NCI-H128 (cell line): ENCODE measurements around the gene WNT3.
"Not testable (repeated sequence)": the region's sequence is repeated elsewhere in the genome, so short reads cannot be mapped to it uniquely, and the experiment has no call there.

Experiments
- DNase-seq: peaks from one replicate; lab custom pipeline; 2025; ENCODE audit not compliant: unreplicated experiment; lab: John Stamatoyannopoulos, UW

WNT3 gene, protein sequence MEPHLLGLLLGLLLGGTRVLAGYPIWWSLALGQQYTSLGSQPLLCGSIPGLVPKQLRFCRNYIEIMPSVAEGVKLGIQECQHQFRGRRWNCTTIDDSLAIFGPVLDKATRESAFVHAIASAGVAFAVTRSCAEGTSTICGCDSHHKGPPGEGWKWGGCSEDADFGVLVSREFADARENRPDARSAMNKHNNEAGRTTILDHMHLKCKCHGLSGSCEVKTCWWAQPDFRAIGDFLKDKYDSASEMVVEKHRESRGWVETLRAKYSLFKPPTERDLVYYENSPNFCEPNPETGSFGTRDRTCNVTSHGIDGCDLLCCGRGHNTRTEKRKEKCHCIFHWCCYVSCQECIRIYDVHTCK

DNA sequence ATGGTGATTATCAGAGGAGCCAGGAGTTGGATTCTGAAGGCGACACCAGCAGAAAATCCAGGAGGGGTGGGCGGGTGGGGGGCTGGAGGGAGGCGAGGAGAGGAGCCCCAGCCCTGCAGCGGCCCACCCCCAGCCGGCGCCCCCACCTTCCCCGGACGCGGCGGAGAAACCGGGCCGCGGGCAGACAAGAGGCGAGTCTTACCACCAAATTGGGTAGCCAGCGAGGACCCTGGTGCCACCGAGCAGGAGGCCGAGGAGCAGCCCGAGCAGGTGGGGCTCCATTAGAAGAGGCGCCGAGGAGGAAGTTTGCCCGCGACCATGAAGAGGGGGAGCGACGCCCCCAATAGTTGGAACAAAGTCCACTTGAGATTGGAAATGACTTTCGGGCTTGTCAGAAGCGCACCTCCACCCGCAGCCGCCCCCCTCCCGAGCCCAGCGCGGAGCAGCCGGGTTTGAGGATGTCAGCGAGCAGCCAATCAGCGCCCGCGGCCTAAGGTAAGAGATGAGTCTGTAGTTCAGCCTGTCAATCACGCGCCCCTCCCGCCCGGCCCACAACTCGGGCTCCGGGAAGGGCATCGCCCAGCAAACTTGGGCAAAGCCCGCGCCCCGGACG lies at the start of gene WNT3:
WNT3 (minus strand) TSS at position 377 of the 613 bp plus-strand sequence; CDS start at position 282, 95 bp downstream.
- peak; percentile 19 for DNase-seq

DNA sequence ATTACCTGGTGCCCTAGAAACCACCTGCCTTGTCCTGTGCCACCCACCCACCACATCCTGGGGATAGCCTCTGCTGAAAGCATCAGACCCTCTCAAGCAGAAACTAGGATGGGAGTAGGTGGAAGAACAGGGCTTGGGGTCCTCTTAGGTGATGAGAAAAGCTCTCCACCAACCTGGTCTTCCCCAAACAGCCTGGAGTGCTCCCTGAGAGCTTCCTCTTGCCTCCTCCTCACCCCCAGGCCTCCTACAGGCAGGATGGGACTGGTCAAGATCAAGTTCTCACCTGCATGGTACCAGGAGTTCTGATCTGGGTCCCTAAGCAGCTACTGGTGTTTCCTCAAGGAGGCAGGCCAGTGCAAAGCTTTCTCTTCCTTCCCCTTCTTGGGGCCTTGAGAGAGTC lies 48.3 kb upstream of the WNT3 start:
- no peak for DNase-seq

DNA sequence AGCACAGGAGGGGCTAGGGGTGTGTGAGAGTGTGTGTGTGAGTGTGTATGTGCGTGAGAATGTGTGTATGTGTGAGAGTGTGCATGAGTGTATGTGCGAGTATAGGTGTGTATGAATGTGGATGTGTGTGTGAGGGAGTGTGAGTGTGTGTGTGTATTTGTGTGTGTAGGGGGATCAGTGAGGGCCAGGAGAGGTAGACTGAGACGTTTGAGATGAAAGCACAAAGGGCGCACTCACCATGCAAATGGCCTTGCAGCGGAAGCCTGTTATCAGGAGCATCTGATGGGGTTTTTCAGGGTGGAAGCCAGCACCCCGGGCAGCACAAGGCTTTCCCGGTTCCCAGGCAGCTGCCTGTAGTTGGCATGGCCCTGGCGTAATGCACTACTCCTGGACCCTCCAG lies 47.8 kb upstream of the WNT3 start:
- DNase-seq = no peak

DNA sequence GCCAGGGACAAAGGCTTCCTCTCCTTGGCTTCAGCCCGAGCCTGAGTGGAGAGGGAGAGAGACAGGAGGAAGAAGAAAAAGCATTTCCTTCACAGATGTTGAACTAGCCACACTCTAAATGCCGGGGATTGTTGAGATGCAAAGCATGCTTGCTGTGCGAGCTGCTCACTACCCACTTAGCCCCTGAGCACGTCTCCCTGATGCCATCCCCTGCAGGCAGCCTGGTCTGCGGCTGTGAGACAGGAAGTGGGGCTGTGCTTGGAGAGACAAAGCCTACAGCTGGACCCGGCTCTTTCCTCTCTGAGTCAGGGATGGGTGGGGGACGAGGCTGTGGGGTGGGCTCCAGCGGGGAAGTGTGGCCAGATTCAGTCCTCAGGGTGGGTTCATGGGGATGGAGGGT lies 46.6 kb upstream of the WNT3 start:
- DNase-seq = no peak

DNA sequence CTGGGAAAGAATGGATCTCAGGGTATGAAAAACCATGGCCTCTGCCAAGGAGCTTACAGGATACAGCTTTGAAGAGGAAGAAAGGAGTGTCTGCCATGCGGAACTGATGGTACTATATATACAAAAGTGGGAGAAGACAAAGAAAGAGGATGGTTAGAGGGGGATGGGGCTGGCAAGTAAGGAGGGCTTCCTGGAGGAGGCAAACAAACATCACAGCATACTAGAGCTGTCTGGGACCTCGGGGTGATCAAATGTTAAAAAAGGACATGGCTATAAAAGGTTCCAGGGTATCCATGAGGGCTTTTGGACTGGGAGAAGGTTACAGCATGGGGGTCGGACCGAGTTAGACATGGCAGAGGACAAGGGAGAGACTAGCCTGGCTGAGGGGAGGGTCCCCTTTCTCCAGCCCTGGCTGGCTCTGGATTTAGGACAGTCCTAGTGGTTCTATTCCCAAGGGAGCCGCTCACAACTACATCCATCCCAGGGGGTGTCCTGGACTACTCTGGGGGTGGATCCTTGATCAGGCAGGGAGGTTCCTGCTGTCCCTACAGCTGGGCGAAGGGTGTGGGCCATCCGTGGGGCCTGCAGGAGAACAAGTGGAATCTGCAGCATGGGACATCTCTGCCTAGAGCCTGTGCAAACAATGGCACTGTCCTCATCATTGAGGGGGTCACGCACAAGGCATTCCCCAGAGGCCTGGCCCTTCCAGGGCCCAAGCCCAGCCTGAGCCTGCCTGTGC lies 45.1 kb upstream of the WNT3 start:
- DNase-seq = no peak

DNA sequence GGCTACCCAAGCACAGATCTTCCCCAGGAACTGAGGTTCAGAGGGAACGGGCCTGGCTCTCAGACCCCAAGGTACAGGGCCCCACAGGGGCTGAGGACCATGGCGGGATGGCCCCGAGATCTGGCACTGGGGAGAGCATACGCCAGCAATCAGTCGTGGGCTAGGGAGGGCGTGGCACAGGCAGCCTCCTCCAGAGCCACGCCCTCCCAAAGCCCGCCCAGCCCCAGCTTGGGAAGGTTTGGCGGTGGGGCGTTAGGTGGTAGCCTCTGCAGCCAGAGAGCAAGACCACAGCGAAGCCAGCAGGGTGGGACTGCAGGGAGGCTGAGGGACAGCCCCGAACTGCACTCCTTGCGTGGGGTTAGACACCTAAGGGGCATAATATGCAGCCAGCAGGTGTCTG lies 44.5 kb upstream of the WNT3 start:
- DNase-seq = no peak

DNA sequence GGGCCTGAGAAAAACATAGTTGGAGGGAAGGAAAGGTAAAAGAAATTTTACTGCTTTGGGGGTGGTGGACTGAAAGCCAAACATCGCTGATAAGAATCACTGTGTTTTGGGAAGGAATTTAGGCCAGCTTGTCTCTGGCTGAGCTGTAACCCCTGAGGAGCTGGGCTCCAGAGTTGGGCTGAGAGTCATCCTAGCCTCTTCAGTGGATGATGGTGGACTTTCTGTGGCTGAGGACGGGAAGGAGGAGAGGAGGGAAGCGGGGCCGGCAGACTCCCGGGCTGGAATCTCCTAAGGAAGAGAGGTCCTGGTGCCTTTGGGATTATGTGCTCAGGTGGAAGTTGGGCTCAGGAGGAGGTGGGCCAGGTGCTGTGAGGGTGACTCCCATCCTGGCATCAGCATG lies 41.5 kb upstream of the WNT3 start:
- no peak for DNase-seq

DNA sequence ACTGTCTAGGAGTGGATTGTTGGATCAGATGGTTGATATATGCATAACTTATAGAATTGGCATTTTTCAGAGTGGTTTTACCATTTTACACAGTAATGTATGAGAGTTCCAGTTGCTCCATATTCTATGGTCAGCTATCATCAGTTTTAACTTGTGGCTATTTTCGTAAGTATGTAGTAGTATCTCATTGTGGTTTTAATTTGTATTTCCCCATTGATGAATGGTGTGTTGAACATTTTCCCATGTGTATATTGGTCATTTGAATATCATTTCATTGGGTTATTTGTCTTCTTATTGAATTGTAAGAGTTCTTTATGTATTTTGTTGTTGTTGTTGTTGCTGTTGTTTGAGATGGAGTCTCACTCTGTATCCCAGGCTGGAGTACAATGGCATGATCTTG lies 39.1 kb upstream of the WNT3 start:
- DNase-seq = no peak

DNA sequence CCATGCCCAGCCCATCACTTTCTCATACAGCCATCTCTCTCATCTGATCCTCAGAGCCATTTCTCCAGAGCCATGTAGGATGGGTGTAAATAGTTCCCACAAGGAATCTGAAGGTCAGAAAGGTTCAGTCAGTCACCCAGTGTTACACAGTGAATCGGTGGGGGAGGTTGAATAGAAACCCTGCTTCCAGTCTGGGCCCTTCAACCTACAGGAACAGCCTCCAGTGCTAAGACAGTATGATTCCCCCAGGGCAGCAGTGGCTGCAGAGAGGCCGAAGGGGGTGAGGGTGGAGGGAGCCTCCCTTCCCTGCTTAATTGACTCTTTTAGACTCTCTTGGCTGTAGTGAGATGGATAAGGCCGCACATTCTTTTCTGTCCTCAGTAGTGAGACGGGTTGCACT lies 36.5 kb upstream of the WNT3 start:
- no peak for DNase-seq

DNA sequence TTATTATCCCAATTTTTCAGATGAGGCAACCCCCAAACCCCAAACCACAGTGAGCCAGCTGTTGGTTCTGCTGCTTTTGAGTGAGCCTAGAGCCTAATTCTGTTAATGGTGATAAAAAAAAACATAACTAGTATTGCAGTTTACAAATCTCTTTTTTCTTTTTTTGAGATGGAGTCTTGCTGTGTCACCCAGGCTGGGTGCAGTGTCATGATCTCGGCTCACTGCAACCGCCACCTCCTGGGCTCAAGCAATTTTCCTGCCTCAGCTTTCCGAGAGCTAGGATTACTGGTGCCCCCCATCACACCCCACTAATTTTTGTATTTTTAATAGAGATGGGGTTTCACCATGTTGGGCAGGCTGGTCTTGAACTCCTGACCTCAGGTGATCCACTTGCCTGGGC lies 36.0 kb upstream of the WNT3 start:
- no peak for DNase-seq

DNA sequence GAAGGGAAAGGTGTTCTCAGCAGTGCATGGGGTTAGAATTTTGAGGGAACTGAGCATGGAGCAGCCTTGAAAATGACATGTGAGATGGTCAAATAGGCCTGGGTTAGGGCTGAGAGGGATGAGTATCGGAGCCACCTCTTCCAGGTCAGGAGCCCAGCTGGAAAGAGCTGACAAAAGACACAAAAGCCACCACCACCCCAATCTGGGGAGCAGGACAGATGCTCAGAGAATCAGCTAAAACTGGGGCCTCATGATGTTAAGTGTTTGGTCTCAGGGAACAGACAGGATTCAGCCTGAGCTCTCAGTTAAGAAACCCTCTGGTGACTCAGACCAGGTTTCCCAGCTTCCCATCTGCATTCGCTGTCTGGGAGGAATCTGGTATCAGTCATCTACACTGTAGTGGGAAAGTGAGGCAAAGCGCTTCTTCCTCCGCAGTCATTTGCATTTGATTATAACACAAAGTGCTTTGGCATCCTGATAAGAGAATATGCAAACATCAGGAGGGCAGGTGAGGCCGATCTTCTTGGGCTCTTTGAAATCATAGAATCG lies 35.5 kb upstream of the WNT3 start:
- DNase-seq = no peak

DNA sequence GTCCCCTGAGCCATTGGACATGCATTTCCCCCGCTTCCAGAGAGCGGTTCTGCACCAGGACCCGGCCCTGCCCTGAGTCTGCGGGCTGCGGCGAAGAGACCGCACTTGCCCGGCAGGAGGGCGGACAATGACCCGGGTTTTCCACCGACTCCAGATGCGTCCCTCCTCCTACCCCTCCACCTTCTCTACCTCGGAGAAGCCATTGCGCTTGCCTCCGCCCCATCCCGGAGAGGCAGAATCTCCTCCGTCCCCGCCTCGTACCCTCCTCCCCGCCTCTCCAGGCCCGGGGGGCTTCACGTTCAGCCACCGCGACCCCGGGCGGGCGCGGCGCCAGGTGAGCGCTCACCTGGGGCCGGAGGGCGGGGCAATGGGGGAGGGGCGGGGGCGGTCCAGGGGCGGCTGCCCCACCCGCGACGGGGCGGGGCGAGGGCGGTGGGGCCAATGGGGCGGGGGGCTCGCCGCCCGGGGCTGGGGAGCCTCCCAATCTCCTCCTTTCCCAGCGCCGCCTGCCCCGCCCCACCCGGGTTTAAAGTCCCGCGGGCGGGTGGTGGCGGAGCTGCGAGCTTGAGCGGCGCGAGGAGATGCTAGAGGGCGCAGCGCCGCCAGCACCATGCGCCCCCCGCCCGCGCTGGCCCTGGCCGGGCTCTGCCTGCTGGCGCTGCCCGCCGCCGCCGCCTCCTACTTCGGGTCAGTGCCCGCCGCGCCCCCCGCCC lies 32.7 kb upstream of the WNT3 start, which contains the start of gene WNT9B:
WNT9B (plus strand) TSS at position 555 of the 713 bp plus-strand sequence; CDS start at position 611, 56 bp downstream.
- DNase-seq = peak; percentile 31

DNA sequence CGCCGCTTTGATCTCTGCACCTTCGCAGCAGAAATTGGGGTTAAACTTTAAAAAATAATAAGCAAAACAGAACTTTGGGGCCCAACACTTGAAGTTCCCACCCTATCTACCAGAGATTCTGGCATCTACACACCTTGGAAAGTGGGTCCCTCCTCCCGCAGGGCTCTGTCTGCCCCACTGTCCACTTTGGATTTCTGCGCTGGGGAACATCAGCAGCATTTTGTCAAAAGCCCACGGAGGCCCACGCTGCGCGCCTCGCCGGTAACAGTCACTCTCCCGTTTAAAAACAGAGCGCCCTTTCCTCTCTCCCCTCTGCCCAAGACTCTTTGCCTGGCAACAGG lies 32.2 kb upstream of the WNT3 start:
- DNase-seq = no peak

DNA sequence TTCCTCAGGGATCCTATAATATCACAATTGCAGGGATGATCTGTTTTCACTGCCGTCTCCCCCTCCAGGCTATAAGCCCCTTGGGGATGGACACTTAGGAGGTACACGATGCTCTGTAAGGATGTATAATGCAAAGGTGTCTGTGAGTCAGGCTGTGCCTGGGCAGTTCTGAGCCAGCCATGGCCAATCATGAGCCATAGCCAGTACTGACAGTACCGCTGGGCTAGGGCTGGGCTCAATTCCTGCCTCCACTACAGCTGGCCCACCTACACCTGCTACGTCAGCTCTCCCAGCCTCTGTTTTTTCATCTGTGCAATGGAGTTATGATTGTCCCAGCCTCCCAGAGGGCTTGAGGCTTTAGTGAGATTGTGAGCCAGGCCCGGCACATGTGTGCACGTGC lies 30.0 kb upstream of the WNT3 start:
- no peak for DNase-seq

DNA sequence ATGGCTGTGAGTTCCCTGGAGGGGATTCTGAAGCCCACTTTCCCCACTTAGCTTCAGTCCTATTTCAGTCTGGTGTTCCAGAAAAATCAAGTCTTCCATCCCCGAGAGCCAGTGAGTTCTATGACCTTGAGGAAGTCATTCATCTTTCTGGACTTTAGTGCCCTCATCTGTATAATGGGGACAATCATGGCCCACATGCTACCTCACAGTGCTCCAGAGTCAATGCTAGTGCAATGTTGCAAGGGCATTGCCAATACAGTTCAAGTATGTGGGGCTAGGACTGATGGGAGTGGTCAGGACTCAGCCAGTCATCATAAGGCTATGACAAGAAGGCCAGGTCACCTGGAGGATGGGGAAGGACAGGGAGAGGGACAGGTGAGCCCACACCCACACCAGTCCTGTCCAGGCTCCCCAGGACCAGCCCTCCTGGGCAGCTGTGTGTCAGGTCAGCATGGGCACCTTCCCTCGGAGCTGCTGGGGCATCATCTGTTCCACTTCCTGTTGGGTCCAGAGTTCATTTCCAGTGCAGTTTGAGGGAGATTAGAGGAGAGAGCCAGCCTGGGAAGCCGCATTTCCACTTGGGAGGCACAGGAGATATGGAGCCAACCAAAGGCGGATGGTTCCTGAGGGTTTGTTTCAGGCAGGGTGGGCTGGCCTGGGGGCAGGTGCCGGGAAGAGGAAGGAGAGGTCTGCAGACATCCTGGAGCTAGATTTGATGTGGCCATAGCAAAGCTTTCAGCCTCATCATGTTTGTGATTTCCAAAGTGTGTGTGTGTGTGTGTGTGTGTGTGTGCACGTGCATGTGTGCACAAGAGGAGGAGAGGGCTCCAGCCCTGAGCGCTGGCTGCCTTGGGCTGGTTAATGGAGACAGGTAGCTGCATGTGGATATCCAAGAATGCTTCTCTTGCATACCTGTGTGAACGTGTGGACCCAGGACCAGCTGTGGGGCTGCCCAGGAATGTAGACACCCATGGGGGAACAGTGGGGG lies 29.0 kb upstream of the WNT3 start:
- DNase-seq = no peak

DNA sequence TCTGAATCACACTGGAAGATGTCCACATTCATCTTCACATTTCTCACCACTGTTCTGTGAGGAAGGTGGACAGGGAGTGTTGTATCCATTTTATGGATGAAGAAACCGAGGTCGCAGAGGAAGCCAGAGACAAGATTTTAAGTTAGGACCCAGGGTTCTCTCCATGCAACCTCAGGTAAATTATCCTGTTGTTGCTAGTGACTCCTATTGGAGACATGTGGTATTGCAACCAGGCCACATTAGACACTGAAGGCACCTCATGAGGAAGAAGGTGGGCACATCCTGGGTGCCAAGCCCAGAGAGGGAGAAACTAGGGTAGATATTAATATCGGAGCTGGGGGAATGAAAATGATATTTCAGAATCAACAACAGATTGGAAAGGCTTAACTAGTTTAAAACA lies 24.3 kb upstream of the WNT3 start:
- DNase-seq = no peak

DNA sequence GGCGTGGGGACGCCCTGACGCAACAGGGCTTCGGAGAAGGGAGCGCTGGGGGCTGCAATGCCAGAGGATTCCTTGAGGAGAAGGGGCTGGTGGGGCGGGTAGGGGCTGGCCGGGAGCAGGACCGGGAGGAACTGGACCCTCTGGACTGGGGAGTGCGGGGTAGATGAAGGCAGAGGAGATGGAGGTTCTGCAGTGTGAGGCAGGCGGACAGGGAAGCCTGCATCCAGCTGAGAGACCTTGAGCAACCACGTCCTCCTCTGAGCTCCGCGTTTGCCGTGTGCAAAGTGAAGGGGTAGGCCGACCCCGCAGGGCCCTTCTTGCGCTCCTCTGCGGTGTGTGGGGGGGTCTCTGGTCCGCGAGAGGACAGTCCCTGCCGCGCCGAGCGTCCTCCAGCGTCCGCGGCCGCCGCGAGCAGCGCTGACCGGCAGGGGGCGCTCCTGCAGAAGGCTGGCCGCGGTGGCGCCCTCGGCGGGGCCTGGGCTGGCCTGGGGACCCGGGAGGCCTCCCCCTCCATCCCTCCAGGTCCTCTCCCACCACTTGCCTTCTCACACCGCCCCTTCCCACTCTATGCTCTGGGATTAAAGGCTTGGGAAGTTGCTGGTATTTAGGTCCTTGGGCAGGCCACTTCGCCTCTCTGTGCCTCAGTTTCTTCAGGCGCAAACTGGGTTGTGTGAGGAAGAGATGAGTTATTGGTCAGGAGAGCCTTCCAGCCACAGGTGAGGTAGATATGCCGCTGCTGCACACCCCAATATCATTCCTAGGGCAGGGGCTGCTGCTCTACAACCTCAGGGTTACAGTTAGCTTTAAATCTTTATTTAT lies 23.3 kb upstream of the WNT3 start:
- DNase-seq = no peak

DNA sequence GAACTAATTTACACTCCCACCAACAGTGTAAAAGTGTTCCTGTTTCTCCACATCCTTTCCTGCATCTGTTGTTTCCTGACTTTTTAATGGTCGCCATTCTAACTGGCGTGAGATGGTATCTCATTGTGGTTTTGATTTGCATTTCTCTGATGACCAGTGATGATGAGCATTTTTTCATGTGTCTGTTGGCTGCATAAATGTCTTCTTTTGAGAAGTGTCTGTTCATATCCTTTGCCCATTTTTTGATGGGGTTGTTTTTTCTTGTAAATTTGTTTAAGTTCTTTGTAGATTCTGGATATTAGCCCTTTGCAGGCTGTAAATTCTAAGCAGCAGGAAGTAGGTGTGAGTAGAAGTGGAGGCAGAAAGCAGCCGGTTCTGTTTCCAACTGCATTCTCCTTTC lies 22.1 kb upstream of the WNT3 start:
- not testable (repeated sequence) for DNase-seq

DNA sequence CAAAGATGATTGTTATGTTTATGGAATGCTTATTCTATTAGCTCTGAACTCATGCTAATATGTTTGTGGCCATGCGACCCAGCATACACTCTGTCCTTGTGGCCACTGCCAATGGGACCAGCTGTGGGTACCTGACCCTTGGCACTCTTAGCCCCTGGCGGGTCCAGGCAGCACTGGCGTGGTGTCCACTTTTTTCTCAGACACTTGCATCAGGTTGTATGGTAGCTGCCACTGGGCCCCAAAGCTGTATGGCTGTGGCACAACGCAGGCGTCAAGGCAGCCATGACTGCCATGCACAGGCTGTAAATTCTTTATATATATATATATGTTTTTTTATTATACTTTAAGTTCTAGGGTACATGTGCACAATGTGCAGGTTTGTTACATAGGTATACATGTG lies 20.7 kb upstream of the WNT3 start:
- no peak for DNase-seq
